Astrocyte (in vitro differentiated cells and primary cell): Measurements from ENCODE around the gene TINAG.

Source experiments
- CTCF ChIP-seq: IDR thresholded peaks from 2 replicates; pipeline ENCODE4 v1.5.1; 2011; ENCODE audit warnings: low read depth, mild to moderate bottlenecking, inconsistent platforms, low read length, moderate library complexity; ENCODE audit not compliant: insufficient read depth
- EZH2 ChIP-seq: IDR thresholded peaks from 2 replicates; pipeline ENCODE4 v1.6.1; 2012; ENCODE audit warnings: mild to moderate bottlenecking, low read length, inconsistent platforms; ENCODE audit not compliant: insufficient read depth

GRCh38 chr6:54428431-54428830 is 120.2 kb downstream of the TINAG start:
- no peak for TF ChIP-seq EZH2
- TF ChIP-seq CTCF: no peak
